GM12878 (cell line): ENCODE measurements around the gene METTL27. TPM values are rescaled to one million over a fixed set of nuclear protein-coding genes. Genes with fewer than 3 reads are reported as not detected.

Experiments used
- ATAC-seq: fragments of 200-7000 bp; cut with Tn5 transposase; 3 replicates; pipeline ENCODE4 v1.9.1; 2020; ENCODE audit warnings: mild to moderate bottlenecking, moderate library complexity
- BruUV-seq: library from RNA; stranded (reverse); fragments of 400-500 nt; replicated peaks from 2 replicates; lab custom pipeline; 2021; lab: Mats Ljungman, UMichigan
- CTCF ChIA-PET: fragments of 300-600 bp; sonication (Branson Sonifier 250); formaldehyde crosslinking; extraction: SDS; loops from one replicate; lab custom pipeline; 2021; ENCODE audit warnings: inconsistent platforms; lab: Yijun Ruan, JAX
- POLR2A ChIA-PET: fragments of 350-600 bp; formaldehyde crosslinking; extraction: SDS; loops from one replicate; lab custom pipeline; 2021; ENCODE audit warnings: inconsistent platforms; lab: Charles Lee
- RAD21 ChIA-PET: fragments of 300-600 bp; sonication (Branson Sonifier 250); formaldehyde crosslinking; loops from one replicate; lab custom pipeline; 2023; ENCODE audit warnings: antibody characterized with exemption; ENCODE audit not compliant: unreplicated experiment; lab: Charles Lee
- SMC1A ChIA-PET: fragments of 300-600 bp; sonication (Branson Sonifier 250); formaldehyde crosslinking; loops from one replicate; lab custom pipeline; 2023; ENCODE audit not compliant: unreplicated experiment, uncharacterized antibody; lab: Charles Lee
- DNase-seq: peaks from one replicate; pipeline ENCODE4 v3.0.0-alpha.2; 2011; ENCODE audit warnings: low read depth, low spot score
- FAIRE-seq: peaks from 3 replicates; lab custom pipeline; 2011; peaks lifted over from hg19 to GRCh38; lab: Jason Lieb, UNC
- H2AFZ ChIP-seq: 2 replicates; pipeline ENCODE4 v1.6.0; 2011; ENCODE audit warnings: low read depth, low read length, control low read depth; ENCODE audit not compliant: control insufficient read depth
- H3K27ac ChIP-seq: 2 replicates; pipeline ENCODE4 v1.5.1; 2011; ENCODE audit warnings: control low read depth; ENCODE audit not compliant: control insufficient read depth, insufficient read depth
- H3K27me3 ChIP-seq, 2 experiments: replicated peaks in 1 of 2; 2 replicates each; pipeline versions ENCODE4 v1.6.0 to v1.6.1; 2011; ENCODE audit warnings: low read length in 1 of 2; ENCODE audit not compliant: control insufficient read depth in 2 of 2, insufficient read depth in 2 of 2
- H3K36me3 ChIP-seq, 2 experiments: 2 replicates each; pipeline ENCODE4 v1.5.1; 2011; ENCODE audit warnings: low read length in 1 of 2; ENCODE audit not compliant: control insufficient read depth in 2 of 2, insufficient read depth in 2 of 2
- H3K4me1 ChIP-seq: 2 replicates; pipeline ENCODE4 v1.6.1; 2011; ENCODE audit warnings: mild to moderate bottlenecking, low read length, moderate library complexity, mixed read lengths; ENCODE audit not compliant: control insufficient read depth, insufficient read depth
- H3K4me2 ChIP-seq: 2 replicates; pipeline ENCODE4 v1.6.0; 2011; ENCODE audit warnings: control low read depth; ENCODE audit not compliant: control insufficient read depth, insufficient read depth
- H3K4me3 ChIP-seq: fragments of 200-600 bp; sonication (generic); 2 replicates; pipeline ENCODE4 v1.5.1; 2016
- H3K79me2 ChIP-seq: 2 replicates; pipeline ENCODE4 v1.6.0; 2011; ENCODE audit warnings: low read length; ENCODE audit not compliant: control insufficient read depth, insufficient read depth
- H3K9ac ChIP-seq: 2 replicates; pipeline ENCODE4 v1.8.0; 2011; ENCODE audit warnings: low read length, control low read depth, mixed read lengths; ENCODE audit not compliant: control insufficient read depth, insufficient read depth
- H3K9me3 ChIP-seq: replicated peaks from 3 replicates; pipeline ENCODE4 v1.5.1; 2011; ENCODE audit warnings: mild to moderate bottlenecking, low read length; ENCODE audit not compliant: control insufficient read depth, insufficient read depth
- H4K20me1 ChIP-seq: 2 replicates; pipeline ENCODE4 v1.6.0; 2011; ENCODE audit not compliant: control insufficient read depth, insufficient read depth
- WGBS: methylation state at CpG from one replicate; pipeline ENCODE4 v1.1.6; 2016; ENCODE audit warnings: low lambda C conversion rate; ENCODE audit not compliant: insufficient replicate concordance, insufficient coverage; ENCODE audit errors: missing lambda C conversion rate; 5-methylcytosine and 5-hydroxymethylcytosine counted together
- in situ Hi-C: fragments of 300-500 bp; cut with MboI; formaldehyde crosslinking; loops from 9 replicates; pipeline ENCODE4 v1.14.3; 2018; ENCODE audit warnings: mixed read lengths
- intact Hi-C: fragments of 100-400 bp; cut with micrococcal nuclease; formaldehyde crosslinking; loops from one replicate; pipeline ENCODE4 v1.14.2; 2022; ENCODE audit not compliant: unreplicated experiment
- polyA plus RNA-seq, 11 experiments: library from polyadenylated mRNA; depleted of rRNA in 4 of 11; unstranded in 6 of 11; stranded (reverse) in 5 of 11; fragments of >200 nt; fragmentation: Nextera tagmentation in 4 of 11; fragmentation: Illumina TruSeq in 1 of 11; extraction: Ambion mirVana in 4 of 11; extraction: Trizol in 1 of 11; gene quantifications; 1 replicate in 1 of 11; 2 replicates in 10 of 11; pipeline versions ENCODE4 v1.2.1 to v1.2.3, GENCODE V29; 2011 to 2016; ENCODE audit warnings: inconsistent platforms in 2 of 11, missing spikeins in 2 of 11, low read depth in 1 of 11
- total RNA-seq, 4 experiments: library from RNA; depleted of rRNA in 3 of 4; stranded (reverse); fragments of >200 nt in 3 of 4; fragmentation: Illumina TruSeq in 1 of 4; extraction: Trizol in 1 of 4; gene quantifications; 2 replicates each; pipeline versions ENCODE4 v1.2.1 to v1.2.3, GENCODE V29; 2013 to 2021
- TF ChIP-seq, protein P1 (sequence below): fragments of 450-650 bp; IDR thresholded peaks from 2 replicates; pipeline ENCODE4 v1.6.1; 2018; ENCODE audit warnings: mild to moderate bottlenecking, low read depth, moderate library complexity; ENCODE audit not compliant: partially characterized antibody

Gene METTL27
- total and polyA plus RNA-seq, 10 of the 15 experiments (the other 5 are each of a cell fraction or from before 2014, with no cell fraction given), result 0.10 to 3.4 (median 0.68) TPM

DNA sequence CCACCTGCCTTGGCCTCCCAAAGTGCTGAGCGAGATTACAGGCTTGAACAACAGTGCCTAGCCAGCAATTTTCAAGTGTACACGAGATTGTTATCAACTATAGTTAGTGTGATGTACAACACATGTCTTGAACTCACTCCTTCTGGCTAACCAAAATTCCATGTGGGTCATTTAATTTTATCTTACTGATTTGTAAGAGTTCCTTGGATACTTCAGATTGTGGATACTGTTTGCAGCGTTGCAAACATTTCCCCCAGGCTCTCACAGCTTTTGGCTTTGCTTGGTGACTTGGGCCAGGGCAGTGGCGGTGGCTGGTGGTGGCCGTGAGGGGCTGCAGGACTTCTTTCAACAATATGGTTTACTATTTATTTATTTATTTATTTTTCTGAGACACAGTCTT, 10.2 kb upstream of the METTL27 start:
- ATAC-seq, result no peak
- H3K9me3 ChIP-seq, result no peaks in the 10 kb centered on the region
- no peak overlapping the region for H3K9ac ChIP-seq
- in situ Hi-C loops (no loop called here), intact Hi-C loops (no loop called here)
- no peaks in the 10 kb centered on the region for H3K79me2 ChIP-seq
- ChIA-PET POLR2A (no interaction called here), SMC1A (no interaction called here), RAD21 (no interaction called here), CTCF (interaction anchor here (1.2 to 2.8 kb wide), 2 partner anchors 38 to 41 kb away, joined by 4 to 17 read pairs; no protein-coding TSS in a partner anchor)
- H3K27ac ChIP-seq, result no peak overlapping the region
- H3K4me1 ChIP-seq, result peaks cover 19% of the 10 kb centered on the region
- no peaks in the 10 kb centered on the region for H4K20me1 ChIP-seq
- no peak for FAIRE-seq
- TF ChIP-seq, protein P1, sequence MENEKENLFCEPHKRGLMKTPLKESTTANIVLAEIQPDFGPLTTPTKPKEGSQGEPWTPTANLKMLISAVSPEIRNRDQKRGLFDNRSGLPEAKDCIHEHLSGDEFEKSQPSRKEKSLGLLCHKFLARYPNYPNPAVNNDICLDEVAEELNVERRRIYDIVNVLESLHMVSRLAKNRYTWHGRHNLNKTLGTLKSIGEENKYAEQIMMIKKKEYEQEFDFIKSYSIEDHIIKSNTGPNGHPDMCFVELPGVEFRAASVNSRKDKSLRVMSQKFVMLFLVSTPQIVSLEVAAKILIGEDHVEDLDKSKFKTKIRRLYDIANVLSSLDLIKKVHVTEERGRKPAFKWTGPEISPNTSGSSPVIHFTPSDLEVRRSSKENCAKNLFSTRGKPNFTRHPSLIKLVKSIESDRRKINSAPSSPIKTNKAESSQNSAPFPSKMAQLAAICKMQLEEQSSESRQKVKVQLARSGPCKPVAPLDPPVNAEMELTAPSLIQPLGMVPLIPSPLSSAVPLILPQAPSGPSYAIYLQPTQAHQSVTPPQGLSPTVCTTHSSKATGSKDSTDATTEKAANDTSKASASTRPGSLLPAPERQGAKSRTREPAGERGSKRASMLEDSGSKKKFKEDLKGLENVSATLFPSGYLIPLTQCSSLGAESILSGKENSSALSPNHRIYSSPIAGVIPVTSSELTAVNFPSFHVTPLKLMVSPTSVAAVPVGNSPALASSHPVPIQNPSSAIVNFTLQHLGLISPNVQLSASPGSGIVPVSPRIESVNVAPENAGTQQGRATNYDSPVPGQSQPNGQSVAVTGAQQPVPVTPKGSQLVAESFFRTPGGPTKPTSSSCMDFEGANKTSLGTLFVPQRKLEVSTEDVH, result no peak
- DNase-seq, result no peak
- no peak overlapping the region for H3K4me2 ChIP-seq
- no peaks in the 10 kb centered on the region for H3K36me3 ChIP-seq
- no peak overlapping the region for H2AFZ ChIP-seq
- no TSS peak for BruUV-seq
- 6% methylated on average over 5 of the region's 5 CpGs for WGBS
- no peak overlapping the region for H3K4me3 ChIP-seq
- H3K27me3 ChIP-seq, result 0 out of 4 replicates have a peak, but pooled peaks cover 0 to 2% of the 10 kb centered on the region in 2 experiments
